Naive thymus-derived CD8-positive, alpha-beta T cell (primary cell): ENCODE measurements around the gene PRAMEF25. TPM values are rescaled to one million over a fixed set of nuclear protein-coding genes. Genes with fewer than 3 reads are reported as not detected.
"Not testable (repeated sequence)": the region's sequence is repeated elsewhere in the genome, so short reads cannot be mapped to it uniquely, and the experiment has no call there.

Source experiments
- ATAC-seq, 2 donors: fragments of 150-1000 bp; cut with Tn5 transposase in 1 of 2; sonication (Bioruptor Pico), chemical (Tn5 transposase) in 1 of 2; 1 replicate in 1 of 2; 2 replicates in 1 of 2; pipeline ENCODE4 v1.10.0; 2021; ENCODE audit warnings: mild to moderate bottlenecking in 2 of 2, moderate library complexity in 2 of 2
- POLR2A ChIA-PET: fragments of 350-600 bp; sonication (Branson Sonifier 250); formaldehyde crosslinking; loops from one replicate; lab custom pipeline; 2021; ENCODE audit warnings: antibody characterized with exemption; lab: Charles Lee
- DNase-seq, 10 donors: peaks; one replicate each; pipeline versions ENCODE4 v3.0.0 to v3.0.0-alpha.2; 2020 to 2022
- H3K27ac Mint-ChIP-seq, 10 donors: one replicate each; pipeline ENCODE4 v1.8.0; 2020 to 2022; ENCODE audit warnings: mild to moderate bottlenecking in 10 of 10, mixed read lengths in 10 of 10, moderate library complexity in 4 of 10, inconsistent platforms in 1 of 10
- H3K27me3 Mint-ChIP-seq, 5 donors: one replicate each; pipeline ENCODE4 v1.8.0; 2021 to 2022; ENCODE audit warnings: mixed read lengths in 5 of 5
- H3K36me3 Mint-ChIP-seq, 3 donors: one replicate each; pipeline ENCODE4 v1.8.0; 2020 to 2022; ENCODE audit warnings: mixed read lengths in 3 of 3, mild to moderate bottlenecking in 2 of 3, inconsistent platforms in 1 of 3
- H3K4me1 Mint-ChIP-seq, 4 donors: one replicate each; pipeline ENCODE4 v1.8.0; 2021 to 2022; ENCODE audit warnings: mixed read lengths in 4 of 4
- H3K4me3 Mint-ChIP-seq, 10 donors: one replicate each; pipeline ENCODE4 v1.8.0; 2020 to 2022; ENCODE audit warnings: mild to moderate bottlenecking in 10 of 10, mixed read lengths in 10 of 10, moderate library complexity in 6 of 10, inconsistent platforms in 1 of 10
- H3K9me3 Mint-ChIP-seq, 9 donors: one replicate each; pipeline ENCODE4 v1.8.0; 2020 to 2022; ENCODE audit warnings: mixed read lengths in 9 of 9, mild to moderate bottlenecking in 3 of 9, inconsistent platforms in 1 of 9, moderate library complexity in 1 of 9
- polyA plus RNA-seq, 3 donors: library from polyadenylated mRNA; unstranded; fragments of 300-500 nt; fragmentation: Illumina TruSeq; gene quantifications; one replicate each; pipeline ENCODE4 v1.2.3, GENCODE V29; 2021
- total RNA-seq, 8 experiments: library from RNA in 2 of 8; stranded (reverse) in 2 of 8; gene quantifications; one replicate each; pipeline ENCODE4 v1.2.3 and lab custom pipeline; 2021 to 2026

Gene PRAMEF25
- not detected for total RNA-seq
- polyA plus RNA-seq: not detected
- 0 reads per million in 6 experiments for total RNA-seq (lab: John Stamatoyannopoulos, UW)

GRCh38 chr1:13070474-13070873, at the start of gene PRAMEF25:
Gene PRAMEF25 (plus strand): TSS chr1:13070774. CDS start chr1:13073694, 2,920 bp downstream.
- H3K4me3 Mint-ChIP-seq, H3K27me3 Mint-ChIP-seq, H3K9me3 Mint-ChIP-seq, DNase-seq, POLR2A ChIA-PET, ATAC-seq, H3K4me1 Mint-ChIP-seq, H3K27ac Mint-ChIP-seq, H3K36me3 Mint-ChIP-seq: not testable (repeated sequence)

- H3K4me1 Mint-ChIP-seq, H3K27ac Mint-ChIP-seq, POLR2A ChIA-PET, H3K27me3 Mint-ChIP-seq, H3K4me3 Mint-ChIP-seq, DNase-seq, ATAC-seq, H3K9me3 Mint-ChIP-seq, H3K36me3 Mint-ChIP-seq: not testable (repeated sequence)
Observed at GRCh38 chr1:13056475-13056874, 14.1 kb upstream of the PRAMEF25 start, which contains the start of gene PRAMEF27. Gene PRAMEF27 (minus strand): TSS chr1:13056575. CDS start chr1:13053659, 2,916 bp downstream.

- H3K27ac Mint-ChIP-seq, H3K9me3 Mint-ChIP-seq, ATAC-seq, H3K4me3 Mint-ChIP-seq, POLR2A ChIA-PET, H3K4me1 Mint-ChIP-seq, H3K36me3 Mint-ChIP-seq, DNase-seq: not testable (repeated sequence)
- peaks cover 0 to 14% (median 4%) of the 10 kb centered on the region in 5 donors for H3K27me3 Mint-ChIP-seq
Observed at GRCh38 chr1:13116754-13117153, 46.2 kb downstream of the PRAMEF25 start, which contains the start of gene HNRNPCL2. Gene HNRNPCL2 (minus strand): TSS chr1:13116854. CDS start chr1:13116400, 454 bp downstream.

Other genes starting within 250 kb of the PRAMEF25 start
- gene PRAMEF11, start 239.4 kb upstream of the PRAMEF25 start, total RNA-seq: not detected
- gene PRAMEF11, start 239.4 kb upstream of the PRAMEF25 start, polyA plus RNA-seq: not detected
- gene HNRNPCL1, start 222.1 kb upstream of the PRAMEF25 start, total RNA-seq: not detected
- gene HNRNPCL1, start 222.1 kb upstream of the PRAMEF25 start, polyA plus RNA-seq: not detected
- not detected for gene PRAMEF2, start 213.7 kb upstream of the PRAMEF25 start, total RNA-seq
- not detected for gene PRAMEF2, start 213.7 kb upstream of the PRAMEF25 start, polyA plus RNA-seq
- gene PRAMEF4, start 184.6 kb upstream of the PRAMEF25 start, total RNA-seq: not detected
- not detected for gene PRAMEF4, start 184.6 kb upstream of the PRAMEF25 start, polyA plus RNA-seq
- not detected for gene PRAMEF10, start 172.5 kb upstream of the PRAMEF25 start, total RNA-seq
- not detected for gene PRAMEF10, start 172.5 kb upstream of the PRAMEF25 start, polyA plus RNA-seq
- not detected for gene PRAMEF7, start 154.2 kb upstream of the PRAMEF25 start, total RNA-seq
- not detected for gene PRAMEF7, start 154.2 kb upstream of the PRAMEF25 start, polyA plus RNA-seq
- gene PRAMEF6, start 123.2 kb upstream of the PRAMEF25 start, total RNA-seq: not detected
- not detected for gene PRAMEF6, start 123.2 kb upstream of the PRAMEF25 start, polyA plus RNA-seq
- gene PRAMEF27, start 14.2 kb upstream of the PRAMEF25 start, total RNA-seq: not detected
- gene PRAMEF27, start 14.2 kb upstream of the PRAMEF25 start, polyA plus RNA-seq: not detected
- gene HNRNPCL3, start 10.0 kb upstream of the PRAMEF25 start, total RNA-seq: not detected
- gene HNRNPCL3, start 10.0 kb upstream of the PRAMEF25 start, polyA plus RNA-seq: not detected
- not detected for gene HNRNPCL2, start 46.1 kb downstream of the PRAMEF25 start, total RNA-seq
- not detected for gene HNRNPCL2, start 46.1 kb downstream of the PRAMEF25 start, polyA plus RNA-seq
- not detected for gene PRAMEF26, start 85.2 kb downstream of the PRAMEF25 start, total RNA-seq
- gene PRAMEF26, start 85.2 kb downstream of the PRAMEF25 start, polyA plus RNA-seq: not detected
- not detected for gene HNRNPCL4, start 94.9 kb downstream of the PRAMEF25 start, total RNA-seq
- not detected for gene HNRNPCL4, start 94.9 kb downstream of the PRAMEF25 start, polyA plus RNA-seq
- gene PRAMEF9, start 101.1 kb downstream of the PRAMEF25 start, total RNA-seq: not detected
- not detected for gene PRAMEF9, start 101.1 kb downstream of the PRAMEF25 start, polyA plus RNA-seq
- not detected for gene PRAMEF13, start 130.6 kb downstream of the PRAMEF25 start, total RNA-seq
- gene PRAMEF13, start 130.6 kb downstream of the PRAMEF25 start, polyA plus RNA-seq: not detected
- not detected for gene PRAMEF18, start 155.4 kb downstream of the PRAMEF25 start, total RNA-seq
- gene PRAMEF18, start 155.4 kb downstream of the PRAMEF25 start, polyA plus RNA-seq: not detected
- gene PRAMEF5, start 183.4 kb downstream of the PRAMEF25 start, total RNA-seq: not detected
- not detected for gene PRAMEF5, start 183.4 kb downstream of the PRAMEF25 start, polyA plus RNA-seq
- gene PRAMEF8, start 214.4 kb downstream of the PRAMEF25 start, total RNA-seq: not detected
- not detected for gene PRAMEF8, start 214.4 kb downstream of the PRAMEF25 start, polyA plus RNA-seq
- not detected for gene PRAMEF33, start 232.8 kb downstream of the PRAMEF25 start, total RNA-seq
- not detected for gene PRAMEF33, start 232.8 kb downstream of the PRAMEF25 start, polyA plus RNA-seq
- gene PRAMEF15, start 244.8 kb downstream of the PRAMEF25 start, total RNA-seq: not detected
- not detected for gene PRAMEF15, start 244.8 kb downstream of the PRAMEF25 start, polyA plus RNA-seq